HG03108 (cell line): ENCODE results near the gene MYO15A.

Source experiments
- ATAC-seq: cut with Tn5 transposase; IDR thresholded peaks from one replicate; pipeline ENCODE4 v1.9.1; 2021; ENCODE audit warnings: moderate library complexity; ENCODE audit not compliant: unreplicated experiment

Gene MYO15A

GRCh38 chr17:18105027-18105426, 3.5 kb upstream of the MYO15A start:
- no peak for ATAC-seq

- ATAC-seq = no peak
These were observed 3.0 kb upstream of the MYO15A start for GRCh38 chr17:18105595-18105994.

- ATAC-seq = no peak
These were observed 2.3 kb upstream of the MYO15A start for GRCh38 chr17:18106211-18106610.

GRCh38 chr17:18107061-18107790, 1.3 kb upstream of the MYO15A start:
- no peak for ATAC-seq

GRCh38 chr17:18107971-18108370, 585 bp upstream of the MYO15A start:
- no peak for ATAC-seq

- no peak for ATAC-seq
These were observed 1.5 kb downstream of the MYO15A start for GRCh38 chr17:18109935-18110485.

GRCh38 chr17:18110636-18111145, 2.1 kb downstream of the MYO15A start:
- ATAC-seq = no peak

- no peak for ATAC-seq
These were observed 2.9 kb downstream of the MYO15A start for GRCh38 chr17:18111330-18111971.

- ATAC-seq = no peak
These were observed 7.0 kb downstream of the MYO15A start for GRCh38 chr17:18115517-18115916.

GRCh38 chr17:18116078-18116477, 7.5 kb downstream of the MYO15A start:
- ATAC-seq = no peak

- no peak for ATAC-seq
These were observed 9.0 kb downstream of the MYO15A start for GRCh38 chr17:18117533-18117932.

- no peak for ATAC-seq
These were observed 9.7 kb downstream of the MYO15A start for GRCh38 chr17:18117982-18118975.

- no peak for ATAC-seq
These were observed 10.7 kb downstream of the MYO15A start for GRCh38 chr17:18119166-18119745.

GRCh38 chr17:18119938-18120337, 11.4 kb downstream of the MYO15A start:
- no peak for ATAC-seq

GRCh38 chr17:18120461-18121017, 12.0 kb downstream of the MYO15A start:
- no peak for ATAC-seq

GRCh38 chr17:18121144-18121910, 12.8 kb downstream of the MYO15A start:
- no peak for ATAC-seq

GRCh38 chr17:18122990-18123753, 14.6 kb downstream of the MYO15A start:
- ATAC-seq = no peak

GRCh38 chr17:18124345-18125126, 16.0 kb downstream of the MYO15A start:
- no peak for ATAC-seq
